GM12875 (cell line): ENCODE results near the gene MAPKAP1.

Source experiments
- H3K4me3 ChIP-seq: one replicate; pipeline ENCODE4 v1.5.1; 2011; ENCODE audit warnings: low read depth, low read length, control low read depth
- TF ChIP-seq, protein P1 (sequence below): IDR thresholded peaks from 2 replicates; pipeline ENCODE4 v1.5.1; 2011; ENCODE audit warnings: low read depth, mild to moderate bottlenecking, control low read depth, inconsistent platforms, low read length, moderate library complexity, borderline replicate concordance; ENCODE audit not compliant: insufficient read depth

The MAPKAP1 gene

DNA sequence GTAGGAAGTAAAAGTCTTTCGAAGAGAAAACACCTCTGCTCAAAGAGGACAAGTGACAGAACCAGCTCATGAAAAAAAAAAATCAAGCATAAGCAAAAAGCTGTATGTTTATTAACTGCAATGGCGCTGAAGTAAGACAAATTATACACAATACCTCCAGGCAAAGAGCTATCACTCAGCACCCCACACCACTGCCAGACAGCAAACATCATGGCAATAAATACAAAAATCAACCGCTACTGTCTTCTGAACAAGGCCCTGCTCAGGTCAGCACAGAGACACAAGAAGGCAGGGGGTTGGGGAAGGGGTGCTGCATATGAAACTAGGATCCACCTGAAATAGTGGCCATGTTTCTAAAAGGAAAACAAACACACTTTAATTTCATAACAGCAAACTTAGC, 50.4 kb downstream of the MAPKAP1 start:
- TF ChIP-seq, protein P1, sequence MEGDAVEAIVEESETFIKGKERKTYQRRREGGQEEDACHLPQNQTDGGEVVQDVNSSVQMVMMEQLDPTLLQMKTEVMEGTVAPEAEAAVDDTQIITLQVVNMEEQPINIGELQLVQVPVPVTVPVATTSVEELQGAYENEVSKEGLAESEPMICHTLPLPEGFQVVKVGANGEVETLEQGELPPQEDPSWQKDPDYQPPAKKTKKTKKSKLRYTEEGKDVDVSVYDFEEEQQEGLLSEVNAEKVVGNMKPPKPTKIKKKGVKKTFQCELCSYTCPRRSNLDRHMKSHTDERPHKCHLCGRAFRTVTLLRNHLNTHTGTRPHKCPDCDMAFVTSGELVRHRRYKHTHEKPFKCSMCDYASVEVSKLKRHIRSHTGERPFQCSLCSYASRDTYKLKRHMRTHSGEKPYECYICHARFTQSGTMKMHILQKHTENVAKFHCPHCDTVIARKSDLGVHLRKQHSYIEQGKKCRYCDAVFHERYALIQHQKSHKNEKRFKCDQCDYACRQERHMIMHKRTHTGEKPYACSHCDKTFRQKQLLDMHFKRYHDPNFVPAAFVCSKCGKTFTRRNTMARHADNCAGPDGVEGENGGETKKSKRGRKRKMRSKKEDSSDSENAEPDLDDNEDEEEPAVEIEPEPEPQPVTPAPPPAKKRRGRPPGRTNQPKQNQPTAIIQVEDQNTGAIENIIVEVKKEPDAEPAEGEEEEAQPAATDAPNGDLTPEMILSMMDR: no peak
- H3K4me3 ChIP-seq: no peak overlapping the region

GRCh38 chr9:125655691-125656410, 51.2 kb downstream of the MAPKAP1 start:
- TF ChIP-seq, protein P1: no peak
- H3K4me3 ChIP-seq: no peak overlapping the region

- TF ChIP-seq, protein P1: no peak
- no peak overlapping the region for H3K4me3 ChIP-seq
These were observed 51.9 kb downstream of the MAPKAP1 start for GRCh38 chr9:125655066-125655633.

DNA sequence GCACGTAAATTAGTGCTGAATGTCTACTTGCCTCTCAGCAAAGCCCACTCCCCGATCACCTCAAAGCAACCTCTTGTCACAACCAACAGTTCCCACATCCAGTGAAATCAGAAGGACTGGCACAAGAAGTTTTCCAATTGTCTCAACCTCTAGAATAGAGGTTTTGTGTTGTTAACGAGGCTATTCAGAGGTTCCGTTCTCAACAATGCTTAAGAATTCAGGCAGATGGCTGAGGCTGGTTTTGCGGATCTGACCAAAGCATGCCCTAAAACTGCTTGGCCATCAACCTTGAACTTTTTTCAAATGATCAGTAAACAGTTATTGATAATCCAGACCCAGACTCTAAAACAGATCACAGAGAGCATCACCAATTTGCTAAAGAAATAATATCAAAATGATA, 52.9 kb downstream of the MAPKAP1 start:
- TF ChIP-seq, protein P1: no peak
- H3K4me3 ChIP-seq: no peak overlapping the region

GRCh38 chr9:125653325-125653724, 53.7 kb downstream of the MAPKAP1 start:
- no peak overlapping the region for H3K4me3 ChIP-seq
- TF ChIP-seq, protein P1: no peak

DNA sequence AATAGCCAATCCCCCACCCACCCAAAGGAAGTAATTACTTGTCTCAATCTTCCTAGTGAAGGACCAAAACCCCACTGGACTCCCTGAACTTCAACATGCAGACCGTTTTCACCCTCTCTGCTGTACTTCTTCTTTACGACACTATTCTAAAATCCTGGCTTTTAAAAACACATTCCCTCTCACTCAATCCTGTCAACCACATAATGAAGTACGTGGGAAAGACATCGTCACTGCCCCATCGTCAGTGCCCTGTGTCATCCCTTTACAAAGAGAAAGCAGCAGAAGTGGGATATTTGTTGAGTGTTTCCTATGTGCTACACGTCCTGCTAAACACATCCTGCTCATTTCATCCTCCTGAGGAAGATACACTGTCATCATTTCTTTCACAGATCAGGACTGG, 54.2 kb downstream of the MAPKAP1 start:
- TF ChIP-seq, protein P1: no peak
- H3K4me3 ChIP-seq: no peak overlapping the region

GRCh38 chr9:125652233-125652594, 54.8 kb downstream of the MAPKAP1 start:
- no peak overlapping the region for H3K4me3 ChIP-seq
- TF ChIP-seq, protein P1: no peak
